ENCODE measurements around the gene ZSWIM5.

GRCh38 chr1:45023663-45024062 is 182.7 kb downstream of the ZSWIM5 start:
- no peak for TF ChIP-seq CTCF (IDR thresholded peaks at IDR 0.05)
- TF ChIP-seq POLR2AphosphoS5 (IDR thresholded peaks at IDR 0.05; ENCODE audit: low read depth, low read length), result no peak
- TF ChIP-seq, protein P1, sequence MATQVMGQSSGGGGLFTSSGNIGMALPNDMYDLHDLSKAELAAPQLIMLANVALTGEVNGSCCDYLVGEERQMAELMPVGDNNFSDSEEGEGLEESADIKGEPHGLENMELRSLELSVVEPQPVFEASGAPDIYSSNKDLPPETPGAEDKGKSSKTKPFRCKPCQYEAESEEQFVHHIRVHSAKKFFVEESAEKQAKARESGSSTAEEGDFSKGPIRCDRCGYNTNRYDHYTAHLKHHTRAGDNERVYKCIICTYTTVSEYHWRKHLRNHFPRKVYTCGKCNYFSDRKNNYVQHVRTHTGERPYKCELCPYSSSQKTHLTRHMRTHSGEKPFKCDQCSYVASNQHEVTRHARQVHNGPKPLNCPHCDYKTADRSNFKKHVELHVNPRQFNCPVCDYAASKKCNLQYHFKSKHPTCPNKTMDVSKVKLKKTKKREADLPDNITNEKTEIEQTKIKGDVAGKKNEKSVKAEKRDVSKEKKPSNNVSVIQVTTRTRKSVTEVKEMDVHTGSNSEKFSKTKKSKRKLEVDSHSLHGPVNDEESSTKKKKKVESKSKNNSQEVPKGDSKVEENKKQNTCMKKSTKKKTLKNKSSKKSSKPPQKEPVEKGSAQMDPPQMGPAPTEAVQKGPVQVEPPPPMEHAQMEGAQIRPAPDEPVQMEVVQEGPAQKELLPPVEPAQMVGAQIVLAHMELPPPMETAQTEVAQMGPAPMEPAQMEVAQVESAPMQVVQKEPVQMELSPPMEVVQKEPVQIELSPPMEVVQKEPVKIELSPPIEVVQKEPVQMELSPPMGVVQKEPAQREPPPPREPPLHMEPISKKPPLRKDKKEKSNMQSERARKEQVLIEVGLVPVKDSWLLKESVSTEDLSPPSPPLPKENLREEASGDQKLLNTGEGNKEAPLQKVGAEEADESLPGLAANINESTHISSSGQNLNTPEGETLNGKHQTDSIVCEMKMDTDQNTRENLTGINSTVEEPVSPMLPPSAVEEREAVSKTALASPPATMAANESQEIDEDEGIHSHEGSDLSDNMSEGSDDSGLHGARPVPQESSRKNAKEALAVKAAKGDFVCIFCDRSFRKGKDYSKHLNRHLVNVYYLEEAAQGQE (IDR thresholded peaks at IDR 0.05; ENCODE audit: insufficient read depth in 1 of 2, low read depth in 2 of 2, low read length in 1 of 2), result no peak
